Lower leg skin (tissue), 4 donors: ENCODE data around the gene NPAT. TPM values are rescaled to one million over a fixed set of nuclear protein-coding genes. Genes with fewer than 3 reads are reported as not detected.
A peak's percentile ranks its signal among the peaks of the same experiment; 100 is the strongest.

ENCODE experiments used
- DNase-seq, 2 donors: peaks; one replicate each; pipeline ENCODE4 v3.0.0-alpha.2; 2019; ENCODE audit warnings: low spot score in 2 of 2
- H3K4me3 ChIP-seq: fragments of 200-600 bp; sonication (generic); 2 replicates; pipeline ENCODE4 v1.5.1; 2017; ENCODE audit warnings: mild to moderate bottlenecking, low read depth; ENCODE audit not compliant: poor library complexity, severe bottlenecking
- POLR2A ChIP-seq, 2 donors: fragments of 450-650 bp; IDR thresholded peaks; one replicate each; pipeline ENCODE4 v1.6.1; 2016 to 2017; ENCODE audit warnings: antibody characterized with exemption in 2 of 2, mild to moderate bottlenecking in 1 of 2, moderate library complexity in 1 of 2
- WGBS, 2 donors: methylation state at CpG; one replicate each; pipeline ENCODE4 v1.1.5; 2018; 5-methylcytosine and 5-hydroxymethylcytosine counted together
- intact Hi-C: fragments of 100-400 bp; cut with DNase I; formaldehyde crosslinking; loops from one replicate; pipeline ENCODE4 v1.15.0; 2023; ENCODE audit warnings: low total_unique reads
- total RNA-seq, 4 donors: library from RNA; depleted of rRNA; stranded (reverse); fragments of >200 nt; gene quantifications; one replicate each; pipeline ENCODE4 v1.1.0, GENCODE V29; 2016
- TF ChIP-seq, protein P1 (sequence below), 3 donors: fragments of 450-650 bp; IDR thresholded peaks; one replicate each; pipeline ENCODE4 v1.5.1; 2016; ENCODE audit warnings: antibody characterized with exemption in 3 of 3, mild to moderate bottlenecking in 3 of 3, moderate library complexity in 2 of 3

The NPAT gene
- 10 to 100 TPM; 11.9 to 27.6 (median 14.6) TPM for total RNA-seq

GRCh38 chr11:108222574-108223347, at the start of gene NPAT, which contains the start of gene ATM:
Gene NPAT, minus strand, starts transcription at chr11:108222638. Its CDS starts 102 bp downstream, at chr11:108222536.
Gene ATM, plus strand, starts transcription at chr11:108223067. Its CDS starts 4,558 bp downstream, at chr11:108227625.
- TF ChIP-seq, protein P1, sequence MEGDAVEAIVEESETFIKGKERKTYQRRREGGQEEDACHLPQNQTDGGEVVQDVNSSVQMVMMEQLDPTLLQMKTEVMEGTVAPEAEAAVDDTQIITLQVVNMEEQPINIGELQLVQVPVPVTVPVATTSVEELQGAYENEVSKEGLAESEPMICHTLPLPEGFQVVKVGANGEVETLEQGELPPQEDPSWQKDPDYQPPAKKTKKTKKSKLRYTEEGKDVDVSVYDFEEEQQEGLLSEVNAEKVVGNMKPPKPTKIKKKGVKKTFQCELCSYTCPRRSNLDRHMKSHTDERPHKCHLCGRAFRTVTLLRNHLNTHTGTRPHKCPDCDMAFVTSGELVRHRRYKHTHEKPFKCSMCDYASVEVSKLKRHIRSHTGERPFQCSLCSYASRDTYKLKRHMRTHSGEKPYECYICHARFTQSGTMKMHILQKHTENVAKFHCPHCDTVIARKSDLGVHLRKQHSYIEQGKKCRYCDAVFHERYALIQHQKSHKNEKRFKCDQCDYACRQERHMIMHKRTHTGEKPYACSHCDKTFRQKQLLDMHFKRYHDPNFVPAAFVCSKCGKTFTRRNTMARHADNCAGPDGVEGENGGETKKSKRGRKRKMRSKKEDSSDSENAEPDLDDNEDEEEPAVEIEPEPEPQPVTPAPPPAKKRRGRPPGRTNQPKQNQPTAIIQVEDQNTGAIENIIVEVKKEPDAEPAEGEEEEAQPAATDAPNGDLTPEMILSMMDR (IDR thresholded peaks at IDR 0.05), result no peak
- peak in 1 of 2 donors; percentile 81 for TF ChIP-seq POLR2A (IDR thresholded peaks at IDR 0.05)
- peak within 1 kb of the TSS; percentile 60 for H3K4me3 ChIP-seq
- intact Hi-C loops, result no loop called here
- WGBS, 2 donors, result 0 to 1% methylated on average over 66 to 69 of the region's 70 CpGs
- peak; percentile 99 to 100 for DNase-seq

DNA sequence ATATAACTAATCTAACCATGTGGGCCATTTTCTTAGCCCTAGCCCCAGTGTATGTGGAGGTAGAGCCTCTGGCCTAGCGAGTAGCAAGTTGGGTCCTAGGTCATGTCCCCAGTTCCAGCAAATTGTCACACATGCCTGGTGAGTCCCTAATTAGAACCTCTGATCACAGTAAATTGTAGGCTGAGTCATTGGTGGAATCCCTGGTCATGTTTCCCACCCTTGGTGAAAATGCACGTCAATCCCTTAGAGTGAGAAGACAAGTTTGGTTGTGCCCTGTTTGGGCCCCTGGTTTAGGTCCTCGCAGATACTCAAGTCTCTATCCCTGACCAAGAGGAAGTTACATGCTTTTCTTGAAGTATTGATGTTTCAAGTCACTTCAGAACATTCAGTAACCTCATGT, 47.1 kb upstream of the NPAT start:
- intact Hi-C loops, result no loop called here
- WGBS, 2 donors, result 92 to 96% methylated on average over 3 of the region's 3 CpGs
- H3K4me3 ChIP-seq, result no peak overlapping the region
- no peak for DNase-seq
- no peak for TF ChIP-seq POLR2A (IDR thresholded peaks at IDR 0.05)
- TF ChIP-seq, protein P1 (IDR thresholded peaks at IDR 0.05), result no peak

- WGBS, 2 donors, result 90 to 96% methylated on average over 1 of the region's 1 CpG
- no peak for TF ChIP-seq POLR2A (IDR thresholded peaks at IDR 0.05)
- TF ChIP-seq, protein P1 (IDR thresholded peaks at IDR 0.05), result no peak
- H3K4me3 ChIP-seq, result no peak overlapping the region
Observed at GRCh38 chr11:108253176-108253575, 30.7 kb upstream of the NPAT start.

DNA sequence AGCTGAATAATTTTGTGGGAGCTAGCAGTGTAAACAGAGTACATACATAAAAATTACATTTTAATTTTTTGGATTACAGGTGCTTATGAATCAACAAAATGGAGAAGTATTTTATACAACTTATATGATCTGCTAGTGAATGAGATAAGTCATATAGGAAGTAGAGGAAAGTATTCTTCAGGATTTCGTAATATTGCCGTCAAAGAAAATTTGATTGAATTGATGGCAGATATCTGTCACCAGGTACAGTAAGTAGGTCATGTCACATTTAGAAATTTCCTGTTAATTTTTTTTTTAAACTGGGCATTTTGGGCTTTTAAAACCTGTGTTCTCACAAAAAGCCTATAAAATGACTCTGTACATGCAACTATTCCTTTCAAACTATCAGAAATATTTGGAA, 24.4 kb upstream of the NPAT start:
- H3K4me3 ChIP-seq, result no peak overlapping the region
- TF ChIP-seq POLR2A (IDR thresholded peaks at IDR 0.05), result no peak
- TF ChIP-seq, protein P1 (IDR thresholded peaks at IDR 0.05), result no peak
- 83 to 87% methylated on average over 2 of the region's 2 CpGs for WGBS, 2 donors
- DNase-seq, result no peak
- intact Hi-C loops, result no loop called here

More at GRCh38 chr11:108253176-108253575, 30.7 kb upstream of the NPAT start:
- intact Hi-C loops, result no loop called here
- no peak for DNase-seq

DNA sequence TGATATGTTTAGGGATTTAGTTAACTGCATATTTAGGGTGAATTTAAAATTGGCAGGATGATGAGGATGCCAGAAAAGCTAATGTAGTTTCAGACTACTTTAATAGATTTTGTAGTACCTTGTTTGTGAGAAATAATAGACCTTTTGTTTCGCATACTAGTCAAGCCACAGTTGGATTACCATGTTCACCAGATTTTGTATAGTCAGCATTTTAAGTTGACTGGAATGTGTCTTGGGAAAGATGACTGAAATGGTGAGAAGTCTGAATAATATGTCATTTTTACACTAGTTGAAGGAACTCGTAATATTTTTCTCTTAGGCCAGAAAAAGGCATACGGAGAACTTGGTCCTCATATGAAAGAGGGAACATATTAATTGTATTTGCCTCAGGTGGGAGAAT, 23.9 kb upstream of the NPAT start:
- H3K4me3 ChIP-seq, result no peak overlapping the region
- DNase-seq, result no peak
- TF ChIP-seq, protein P1 (IDR thresholded peaks at IDR 0.05), result no peak
- TF ChIP-seq POLR2A (IDR thresholded peaks at IDR 0.05), result no peak
- WGBS, 2 donors, result 63 to 97% methylated on average over 3 of the region's 3 CpGs
- intact Hi-C loops, result no loop called here
